ENCODE results near the gene GNAZ. TPM values are rescaled to one million over a fixed set of nuclear protein-coding genes. Genes with fewer than 3 reads are reported as not detected.

The GNAZ gene
- total and polyA plus RNA-seq, 7 donors: under 0.01 to 27.6 (median 22.8) TPM

DNA sequence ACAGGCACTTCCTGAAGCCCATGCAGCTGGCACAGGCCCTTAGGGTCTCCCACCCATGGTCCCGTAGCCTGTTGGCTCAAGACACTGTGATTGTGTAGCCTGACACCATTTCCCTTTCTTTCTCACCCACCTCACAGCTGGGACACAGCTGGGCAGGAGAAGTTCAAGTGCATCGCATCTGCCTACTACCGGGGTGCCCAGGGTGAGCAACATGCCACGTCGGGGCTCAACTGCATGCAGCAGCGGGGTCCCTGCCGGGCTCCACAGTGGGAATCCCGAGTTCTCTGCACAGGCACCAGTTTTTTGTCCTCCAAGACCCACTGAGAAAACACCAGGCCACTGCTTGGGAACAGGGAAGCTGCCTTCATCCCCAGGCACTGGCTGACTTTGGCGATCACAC lies 85.5 kb downstream of the GNAZ start:
- H3K4me3 ChIP-seq: no peak overlapping the region
- no peak for TF ChIP-seq EP300 (IDR thresholded peaks at IDR 0.05)
- TF ChIP-seq POLR2A (IDR thresholded peaks at IDR 0.05): no peak
- no peak for TF ChIP-seq POLR2AphosphoS5 (IDR thresholded peaks at IDR 0.05)
- TF ChIP-seq CTCF (IDR thresholded peaks at IDR 0.05): no peak
- DNase-seq: no peak
- no peaks in the 10 kb centered on the region for H3K27me3 ChIP-seq
- intact Hi-C loops (cut with DNase I): no loop called here
- no peak overlapping the region for H3K27ac ChIP-seq
- no peaks in the 10 kb centered on the region for H3K9me3 ChIP-seq
- H3K36me3 ChIP-seq: peaks cover 0 to 50% (median 3%) of the 10 kb centered on the region in 4 donors
- WGBS, 2 donors: 91 to 95% methylated on average over 9 of the region's 9 CpGs
- H3K4me1 ChIP-seq: no peaks in the 10 kb centered on the region

DNA sequence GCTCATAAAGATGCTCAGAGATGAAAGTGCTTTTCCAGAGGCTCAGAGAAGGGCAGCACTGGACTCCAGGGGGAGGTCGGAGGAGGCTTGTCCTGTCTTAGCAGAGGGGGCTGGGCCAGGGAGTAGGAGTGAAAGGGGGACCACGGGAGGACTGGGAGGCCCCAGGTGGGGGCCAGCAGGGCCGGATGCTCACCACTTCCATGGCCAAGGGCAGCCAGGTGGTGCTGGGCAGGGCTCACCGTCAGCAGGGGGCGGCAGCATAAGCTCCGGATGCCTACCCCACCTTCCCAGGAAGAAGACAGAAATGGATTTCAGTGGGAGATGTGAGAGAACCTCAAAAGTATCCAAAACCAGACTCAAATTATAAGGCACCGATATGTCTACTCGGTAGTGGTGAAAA lies 86.0 kb downstream of the GNAZ start:
- no peak for TF ChIP-seq EP300 (IDR thresholded peaks at IDR 0.05)
- no peak for TF ChIP-seq POLR2AphosphoS5 (IDR thresholded peaks at IDR 0.05)
- no peak for TF ChIP-seq CTCF (IDR thresholded peaks at IDR 0.05)
- no peak for TF ChIP-seq POLR2A (IDR thresholded peaks at IDR 0.05)
- Histone ChIP-seq H3K4me1 (no peaks in the 10 kb centered on the region), H3K36me3 (peaks cover 0 to 50% (median 3%) of the 10 kb centered on the region in 4 donors), H3K4me3 (no peak overlapping the region), H3K9me3 (no peaks in the 10 kb centered on the region), H3K27ac (no peak overlapping the region), H3K27me3 (no peaks in the 10 kb centered on the region)
- intact Hi-C loops (cut with DNase I): no loop called here
- DNase-seq: no peak
- WGBS, 2 donors: 51 to 62% methylated on average over 8 of the region's 8 CpGs

GRCh38 chr22:23157560-23158515 lies 87.5 kb downstream of the GNAZ start:
- no peak for DNase-seq
- Histone ChIP-seq H3K36me3 (peaks cover 0 to 42% (median 2%) of the 10 kb centered on the region in 4 donors), H3K27ac (no peak overlapping the region), H3K4me3 (no peak overlapping the region), H3K9me3 (no peaks in the 10 kb centered on the region), H3K4me1 (peaks cover 0 to under 1% (median 0%) of the 10 kb centered on the region in 4 donors), H3K27me3 (no peaks in the 10 kb centered on the region)
- TF ChIP-seq EP300 (IDR thresholded peaks at IDR 0.05): no peak
- no peak for TF ChIP-seq POLR2A (IDR thresholded peaks at IDR 0.05)
- TF ChIP-seq POLR2AphosphoS5 (IDR thresholded peaks at IDR 0.05): no peak
- TF ChIP-seq CTCF (IDR thresholded peaks at IDR 0.05): no peak
- 65 to 88% methylated on average over 22 of the region's 22 CpGs for WGBS, 2 donors
- intact Hi-C loops (cut with DNase I): no loop called here

- intact Hi-C loops (cut with DNase I): no loop called here
- DNase-seq: no peak
- WGBS, 2 donors: 89 to 92% methylated on average over 14 of the region's 14 CpGs
- no peaks in the 10 kb centered on the region for H3K27me3 ChIP-seq
- H3K36me3 ChIP-seq: peaks cover 0 to 35% (median 0%) of the 10 kb centered on the region in 4 donors
- no peaks in the 10 kb centered on the region for H3K9me3 ChIP-seq
- peaks cover 0 to 9% (median 4%) of the 10 kb centered on the region in 4 donors for H3K4me1 ChIP-seq
- no peak overlapping the region for H3K27ac ChIP-seq
- H3K4me3 ChIP-seq: no peak overlapping the region
- TF ChIP-seq POLR2A (IDR thresholded peaks at IDR 0.05) (no peak), POLR2AphosphoS5 (IDR thresholded peaks at IDR 0.05) (no peak), CTCF (IDR thresholded peaks at IDR 0.05) (no peak), EP300 (IDR thresholded peaks at IDR 0.05) (no peak)
Measured at GRCh38 chr22:23158516-23159290, 88.4 kb downstream of the GNAZ start.
